HepG2 (cell line): ENCODE results near the gene FBF1. TPM values are rescaled to one million over a fixed set of nuclear protein-coding genes. Genes with fewer than 3 reads are reported as not detected.

Experiments used
- ETV5 ChIP-seq: IDR thresholded peaks from 2 replicates; pipeline ENCODE4 v1.6.1; 2018; ENCODE audit warnings: missing biosample characterization, missing genetic modification reagents, inconsistent platforms, borderline replicate concordance
- GFI1 ChIP-seq: sonication (generic); formaldehyde crosslinking; IDR thresholded peaks from 2 replicates; pipeline ENCODE4 v1.5.0; 2020; ENCODE audit warnings: missing genetic modification reagents, mild to moderate bottlenecking, borderline replicate concordance
- HCFC1 ChIP-seq: fragments of 150-350 bp; IDR thresholded peaks from 2 replicates; pipeline ENCODE4 v1.6.1; 2014; ENCODE audit warnings: low read depth, low read length
- HIVEP1 ChIP-seq: sonication (generic); formaldehyde crosslinking; IDR thresholded peaks from 2 replicates; pipeline ENCODE4 v1.4.0; 2020; ENCODE audit warnings: mild to moderate bottlenecking, missing genetic modification reagents
- KAT2B ChIP-seq: fragments of 150-350 bp; IDR thresholded peaks from 2 replicates; pipeline ENCODE4 v1.6.1; 2014; ENCODE audit warnings: low read depth, low read length, borderline replicate concordance
- KAT8 ChIP-seq: IDR thresholded peaks from 2 replicates; pipeline ENCODE4 v1.6.1; 2016; ENCODE audit warnings: missing genetic modification reagents, missing compliant biosample characterization
- KLF16 ChIP-seq, 2 experiments: sonication (generic) in 1 of 2; formaldehyde crosslinking in 1 of 2; IDR thresholded peaks; 2 replicates each; pipeline versions ENCODE4 v1.6.1 to v1.8.0; 2016 to 2023; ENCODE audit warnings: missing genetic modification reagents in 2 of 2, missing compliant biosample characterization in 1 of 2
- MLX ChIP-seq: IDR thresholded peaks from 2 replicates; pipeline ENCODE4 v1.6.1; 2016
- MXI1 ChIP-seq: IDR thresholded peaks from 3 replicates; pipeline ENCODE4 v1.6.1; 2012; ENCODE audit warnings: low read depth, low read length, inconsistent platforms, borderline replicate concordance
- MYNN ChIP-seq: sonication (generic); formaldehyde crosslinking; IDR thresholded peaks from 2 replicates; pipeline ENCODE4 v1.4.0; 2020; ENCODE audit warnings: mild to moderate bottlenecking, low read depth, missing genetic modification reagents
- NFE2L2 ChIP-seq: fragments of 150-350 bp; IDR thresholded peaks from 2 replicates; pipeline ENCODE4 v1.6.1; 2014; ENCODE audit warnings: low read length
- NR2F1 ChIP-seq, 2 experiments: fragments of 450-650 bp in 1 of 2; formaldehyde crosslinking in 1 of 2; IDR thresholded peaks; 2 replicates each; pipeline versions ENCODE4 v1.5.0 to v1.6.1; 2016 to 2020; ENCODE audit warnings: mild to moderate bottlenecking in 1 of 2, missing compliant biosample characterization in 1 of 2, missing genetic modification reagents in 1 of 2, moderate library complexity in 1 of 2
- PREB ChIP-seq: sonication (generic); formaldehyde crosslinking; IDR thresholded peaks from 2 replicates; pipeline ENCODE4 v1.4.0; 2020; ENCODE audit warnings: missing genetic modification reagents
- RFXANK ChIP-seq: IDR thresholded peaks from 2 replicates; pipeline ENCODE4 v1.6.1; 2016
- ZFX ChIP-seq: sonication (generic); formaldehyde crosslinking; IDR thresholded peaks from 2 replicates; pipeline ENCODE4 v1.4.0; 2020; ENCODE audit warnings: mild to moderate bottlenecking, low read depth, missing genetic modification reagents, moderate library complexity
- ZNF235 ChIP-seq: sonication (generic); formaldehyde crosslinking; IDR thresholded peaks from 2 replicates; pipeline ENCODE4 v1.8.1; 2023; ENCODE audit warnings: mild to moderate bottlenecking, missing genetic modification reagents, borderline replicate concordance
- ZNF557 ChIP-seq: sonication (generic); formaldehyde crosslinking; IDR thresholded peaks from 2 replicates; pipeline ENCODE4 v1.4.0; 2020; ENCODE audit warnings: missing genetic modification reagents
- ZNF616 ChIP-seq: sonication (generic); formaldehyde crosslinking; IDR thresholded peaks from 2 replicates; pipeline ENCODE4 v1.5.0; 2020; ENCODE audit warnings: low read depth, mild to moderate bottlenecking, missing genetic modification reagents
- ZNF672 ChIP-seq: sonication (generic); formaldehyde crosslinking; IDR thresholded peaks from 2 replicates; pipeline ENCODE4 v1.8.1; 2022; ENCODE audit warnings: missing genetic modification reagents
- ZNF7 ChIP-seq: IDR thresholded peaks from 2 replicates; pipeline ENCODE4 v1.6.1; 2016; ENCODE audit warnings: missing biosample characterization, missing genetic modification reagents
- ZNF777 ChIP-seq: sonication (generic); formaldehyde crosslinking; IDR thresholded peaks from 2 replicates; pipeline ENCODE4 v1.4.0; 2020; ENCODE audit warnings: missing genetic modification reagents
- ZSCAN31 ChIP-seq: sonication (generic); formaldehyde crosslinking; IDR thresholded peaks from 2 replicates; pipeline ENCODE4 v1.5.0; 2020; ENCODE audit warnings: low read depth, mild to moderate bottlenecking, missing genetic modification reagents
- polyA plus RNA-seq, 8 experiments: library from polyadenylated mRNA; depleted of rRNA in 3 of 8; stranded (reverse) in 7 of 8; unstranded in 1 of 8; fragments of >200 nt; fragmentation: Illumina TruSeq in 4 of 8; extraction: Trizol in 4 of 8; gene quantifications; 2 replicates each; pipeline versions ENCODE4 v1.2.1 to v1.2.3, GENCODE V29; 2011 to 2016; ENCODE audit warnings: low read depth in 4 of 8, missing spikeins in 1 of 8, mixed read lengths in 1 of 8; ENCODE audit not compliant: insufficient read depth in 1 of 8
- total RNA-seq, 5 experiments: library from RNA; depleted of rRNA; stranded (reverse); fragments of >200 nt; fragmentation: Illumina TruSeq; extraction: Trizol; gene quantifications; 2 replicates each; pipeline ENCODE4 v1.2.3, GENCODE V29; 2016; ENCODE audit warnings: low read depth in 1 of 5
- TF ChIP-seq, protein P1 (sequence below): sonication (generic); formaldehyde crosslinking; IDR thresholded peaks from 2 replicates; pipeline ENCODE4 v1.4.0; 2020; ENCODE audit warnings: missing genetic modification reagents
- TF ChIP-seq, protein P2 (sequence below): sonication (generic); formaldehyde crosslinking; IDR thresholded peaks from 2 replicates; pipeline ENCODE4 v1.4.0; 2020; ENCODE audit warnings: mild to moderate bottlenecking, missing genetic modification reagents
- TF ChIP-seq, protein P3 (sequence below): sonication (generic); formaldehyde crosslinking; IDR thresholded peaks from 2 replicates; pipeline ENCODE4 v1.8.1; 2023; ENCODE audit warnings: missing genetic modification reagents, mild to moderate bottlenecking, borderline replicate concordance
- TF ChIP-seq, protein P4 (sequence below): sonication (generic); formaldehyde crosslinking; IDR thresholded peaks from 2 replicates; pipeline ENCODE4 v1.4.0; 2020; ENCODE audit warnings: missing genetic modification reagents, low read depth, mild to moderate bottlenecking, borderline replicate concordance

Gene FBF1
- total and polyA plus RNA-seq, 2 of the 13 experiments (the other 11 are each of a cell fraction or from before 2014, with no cell fraction given), result 2.4 to 8.1 TPM

DNA sequence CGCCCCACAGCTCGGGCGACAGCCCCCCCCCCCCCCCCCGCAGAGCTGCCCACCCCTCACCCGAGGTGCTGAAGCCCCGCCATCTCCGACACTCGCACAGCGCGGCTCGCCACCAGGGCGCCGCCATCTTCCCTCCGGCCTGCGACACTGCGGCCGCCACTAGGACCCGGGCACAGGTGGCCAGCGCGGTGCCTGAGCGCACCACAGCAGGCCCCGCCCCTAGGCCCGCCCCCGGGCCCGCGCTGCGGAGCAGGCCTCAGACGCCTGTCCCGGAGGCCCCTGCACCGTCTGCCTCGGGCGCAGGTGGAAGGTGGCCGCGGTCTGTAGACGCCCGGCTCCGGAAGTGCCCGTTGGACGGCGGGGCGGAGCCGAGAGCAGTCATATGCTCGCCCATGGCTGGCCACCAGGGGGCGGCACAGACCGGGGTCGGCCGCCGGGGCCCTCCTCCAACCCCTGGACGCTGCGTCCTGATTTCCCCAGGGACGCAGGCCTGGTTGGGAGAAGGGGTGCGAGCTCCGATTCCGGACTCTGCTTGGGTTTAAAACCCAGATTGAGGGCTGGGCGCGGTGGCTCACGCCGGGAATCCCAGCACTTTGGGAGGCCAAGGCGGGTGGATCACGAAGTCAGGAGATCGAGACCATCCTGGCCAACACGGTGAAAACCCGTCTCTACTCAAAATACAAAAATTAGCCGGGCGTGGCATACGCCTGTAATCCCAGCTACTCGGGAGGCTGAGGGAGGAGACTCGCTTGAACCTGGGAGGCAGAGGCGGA is 35.9 kb downstream of the FBF1 start, which contains the start of gene MRPL38 (continued):
- TF ChIP-seq NFE2L2, result no peak
- TF ChIP-seq ZNF616, result 0 out of 2 replicates have a peak, but pooled peaks have one; percentile 40
- TF ChIP-seq KLF16 (CRISPR knock-in tag; IDR thresholded peaks at IDR 0.05), result peak in 1 of 2 experiments; percentile 100; a peak in 2 of 4 replicates
- peak; percentile 55 for TF ChIP-seq HCFC1
- peak; percentile 93 for TF ChIP-seq HIVEP1 (CRISPR knock-in tag)
- peak; percentile 100 for TF ChIP-seq ETV5 (CRISPR knock-in tag)
- no peak for TF ChIP-seq PREB (CRISPR knock-in tag)
- TF ChIP-seq ZSCAN31 (CRISPR knock-in tag), result peak; percentile 98
- TF ChIP-seq, protein P1, sequence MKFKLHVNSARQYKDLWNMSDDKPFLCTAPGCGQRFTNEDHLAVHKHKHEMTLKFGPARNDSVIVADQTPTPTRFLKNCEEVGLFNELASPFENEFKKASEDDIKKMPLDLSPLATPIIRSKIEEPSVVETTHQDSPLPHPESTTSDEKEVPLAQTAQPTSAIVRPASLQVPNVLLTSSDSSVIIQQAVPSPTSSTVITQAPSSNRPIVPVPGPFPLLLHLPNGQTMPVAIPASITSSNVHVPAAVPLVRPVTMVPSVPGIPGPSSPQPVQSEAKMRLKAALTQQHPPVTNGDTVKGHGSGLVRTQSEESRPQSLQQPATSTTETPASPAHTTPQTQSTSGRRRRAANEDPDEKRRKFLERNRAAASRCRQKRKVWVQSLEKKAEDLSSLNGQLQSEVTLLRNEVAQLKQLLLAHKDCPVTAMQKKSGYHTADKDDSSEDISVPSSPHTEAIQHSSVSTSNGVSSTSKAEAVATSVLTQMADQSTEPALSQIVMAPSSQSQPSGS, result peak; percentile 96
- peak; percentile 94; the same call in 1 of the 2 replicates for TF ChIP-seq MYNN (CRISPR knock-in tag)
- peak; percentile 94; the same call in 1 of the 2 replicates for TF ChIP-seq ZNF235 (CRISPR knock-in tag)
- peak in 1 of 2 experiments; percentile 48; a peak in 2 of 4 replicates for TF ChIP-seq NR2F1 (CRISPR knock-in tag; IDR thresholded peaks at IDR 0.05)
- peak; percentile 94; the same call in 1 of the 2 replicates for TF ChIP-seq ZNF557 (CRISPR knock-in tag)
- TF ChIP-seq, protein P2, sequence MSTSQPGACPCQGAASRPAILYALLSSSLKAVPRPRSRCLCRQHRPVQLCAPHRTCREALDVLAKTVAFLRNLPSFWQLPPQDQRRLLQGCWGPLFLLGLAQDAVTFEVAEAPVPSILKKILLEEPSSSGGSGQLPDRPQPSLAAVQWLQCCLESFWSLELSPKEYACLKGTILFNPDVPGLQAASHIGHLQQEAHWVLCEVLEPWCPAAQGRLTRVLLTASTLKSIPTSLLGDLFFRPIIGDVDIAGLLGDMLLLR, result peak; percentile 86
- TF ChIP-seq GFI1 (CRISPR knock-in tag), result peak; percentile 93
- TF ChIP-seq MXI1, result peak; percentile 94
- TF ChIP-seq, protein P3, sequence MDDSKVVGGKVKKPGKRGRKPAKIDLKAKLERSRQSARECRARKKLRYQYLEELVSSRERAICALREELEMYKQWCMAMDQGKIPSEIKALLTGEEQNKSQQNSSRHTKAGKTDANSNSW (CRISPR knock-in tag), result no peak
- peak; percentile 67 for TF ChIP-seq RFXANK (CRISPR knock-in tag)
- peak; percentile 99 for TF ChIP-seq ZNF777 (CRISPR knock-in tag)
- TF ChIP-seq KAT8 (CRISPR knock-in tag), result peak; percentile 96
- peak; percentile 77; the same call in 1 of the 2 replicates for TF ChIP-seq ZNF672 (CRISPR knock-in tag)
- no peak for TF ChIP-seq KAT2B
- peak; percentile 88 for TF ChIP-seq MLX (CRISPR knock-in tag)
- TF ChIP-seq, protein P4, sequence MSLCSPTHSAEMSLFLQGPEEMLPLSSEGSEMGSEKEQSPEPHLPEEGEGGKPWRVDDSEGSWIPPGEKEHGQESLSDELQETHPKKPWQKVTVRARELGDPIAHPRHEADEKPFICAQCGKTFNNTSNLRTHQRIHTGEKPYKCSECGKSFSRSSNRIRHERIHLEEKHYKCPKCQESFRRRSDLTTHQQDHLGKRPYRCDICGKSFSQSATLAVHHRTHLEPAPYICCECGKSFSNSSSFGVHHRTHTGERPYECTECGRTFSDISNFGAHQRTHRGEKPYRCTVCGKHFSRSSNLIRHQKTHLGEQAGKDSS (CRISPR knock-in tag), result peak; percentile 91; the same call in 1 of the 2 replicates
- TF ChIP-seq ZNF7 (CRISPR knock-in tag), result peak; percentile 8; the same call in 1 of the 2 replicates
- peak; percentile 99 for TF ChIP-seq ZFX (CRISPR knock-in tag)
